Measurements from ENCODE around the gene CECR2.
A peak's percentile ranks its signal among the peaks of the same experiment; 100 is the strongest.

Gene CECR2

GRCh38 chr22:17576470-17576869, 207.2 kb downstream of the CECR2 start:
- DNase-seq (ENCODE audit: extremely low spot score) = no peak
- ChIA-PET CTCF (no interaction called here), POLR2A (no interaction called here)
- TF ChIP-seq SP1 (IDR thresholded peaks at IDR 0.05) (no peak), FOXA1 (IDR thresholded peaks at IDR 0.05) (no peak), NFRKB (IDR thresholded peaks at IDR 0.05) (no peak), PKNOX1 (IDR thresholded peaks at IDR 0.05) (no peak), CTBP1 (IDR thresholded peaks at IDR 0.05; ENCODE audit: borderline replicate concordance) (no peak), HDGF (IDR thresholded peaks at IDR 0.05; ENCODE audit: borderline replicate concordance) (no peak), BHLHE40 (IDR thresholded peaks at IDR 0.05; ENCODE audit: borderline replicate concordance) (no peak), SUZ12 (IDR thresholded peaks at IDR 0.05) (no peak)

- no peak for DNase-seq (ENCODE audit: extremely low spot score)
- TF ChIP-seq LEF1 (IDR thresholded peaks at IDR 0.05; ENCODE audit: borderline replicate concordance) (no peak), ZNF384 (IDR thresholded peaks at IDR 0.05) (no peak), BHLHE40 (IDR thresholded peaks at IDR 0.05; ENCODE audit: borderline replicate concordance) (no peak), FOXA1 (IDR thresholded peaks at IDR 0.05) (no peak), L3MBTL2 (conservative IDR thresholded peaks at IDR 0.05) (no peak)
- POLR2A ChIA-PET = no interaction called here
- CTCF ChIA-PET = interaction anchor here (0.6 kb wide), 1 partner anchor 407 kb away, joined by 3 read pairs; no protein-coding TSS in a partner anchor
Observed at GRCh38 chr22:17578136-17578754, 209.0 kb downstream of the CECR2 start.

- ChIA-PET CTCF (no interaction called here), POLR2A (no interaction called here)
- TF ChIP-seq BHLHE40 (IDR thresholded peaks at IDR 0.05; ENCODE audit: borderline replicate concordance) = no peak
- no peak for TF ChIP-seq CTBP1 (IDR thresholded peaks at IDR 0.05; ENCODE audit: borderline replicate concordance)
- no peak for TF ChIP-seq FOXK2 (IDR thresholded peaks at IDR 0.05)
- no peak for DNase-seq (ENCODE audit: extremely low spot score)
Observed at GRCh38 chr22:17579535-17579981, 210.3 kb downstream of the CECR2 start.

GRCh38 chr22:17580441-17581031, 211.3 kb downstream of the CECR2 start:
- ChIA-PET CTCF (no interaction called here), POLR2A (no interaction called here)
- TF ChIP-seq TARDBP (IDR thresholded peaks at IDR 0.05) (no peak), FOXK2 (IDR thresholded peaks at IDR 0.05) (no peak), LEF1 (IDR thresholded peaks at IDR 0.05; ENCODE audit: borderline replicate concordance) (no peak), BHLHE40 (IDR thresholded peaks at IDR 0.05; ENCODE audit: borderline replicate concordance) (no peak), CTBP1 (IDR thresholded peaks at IDR 0.05; ENCODE audit: borderline replicate concordance) (no peak), FOXA1 (IDR thresholded peaks at IDR 0.05) (no peak), NFRKB (IDR thresholded peaks at IDR 0.05) (no peak)
- DNase-seq (ENCODE audit: extremely low spot score) = peak; percentile 45

GRCh38 chr22:17581056-17581455, 211.8 kb downstream of the CECR2 start:
- no peak for DNase-seq (ENCODE audit: extremely low spot score)
- no peak for TF ChIP-seq PKNOX1 (IDR thresholded peaks at IDR 0.05)
- POLR2A ChIA-PET = no interaction called here
- CTCF ChIA-PET = interaction anchor here (0.6 kb wide), 1 partner anchor 409 kb away, joined by 3 read pairs; no protein-coding TSS in a partner anchor

- CTCF ChIA-PET = interaction anchor here (0.6 kb wide), 1 partner anchor 410 kb away, joined by 3 read pairs; no protein-coding TSS in a partner anchor
- no peak for TF ChIP-seq PKNOX1 (IDR thresholded peaks at IDR 0.05)
- no peak for TF ChIP-seq CTBP1 (IDR thresholded peaks at IDR 0.05; ENCODE audit: borderline replicate concordance)
- TF ChIP-seq HDGF (IDR thresholded peaks at IDR 0.05; ENCODE audit: borderline replicate concordance) = no peak
- TF ChIP-seq ZNF384 (IDR thresholded peaks at IDR 0.05) = no peak
- TF ChIP-seq NFRKB (IDR thresholded peaks at IDR 0.05) = no peak
- TF ChIP-seq FOXM1 (IDR thresholded peaks at IDR 0.05; ENCODE audit: borderline replicate concordance) = no peak
- no peak for TF ChIP-seq FOXA1 (IDR thresholded peaks at IDR 0.05)
- no peak for TF ChIP-seq SP1 (IDR thresholded peaks at IDR 0.05)
- TF ChIP-seq SUZ12 (IDR thresholded peaks at IDR 0.05) = no peak
- TF ChIP-seq BHLHE40 (IDR thresholded peaks at IDR 0.05; ENCODE audit: borderline replicate concordance) = no peak
- TF ChIP-seq ARNT (IDR thresholded peaks at IDR 0.05) = no peak
- TF ChIP-seq L3MBTL2 (conservative IDR thresholded peaks at IDR 0.05) = no peak
- no peak for TF ChIP-seq TARDBP (IDR thresholded peaks at IDR 0.05)
- no peak for TF ChIP-seq FOXK2 (IDR thresholded peaks at IDR 0.05)
- TF ChIP-seq LEF1 (IDR thresholded peaks at IDR 0.05; ENCODE audit: borderline replicate concordance) = no peak
- TF ChIP-seq ELF4 (IDR thresholded peaks at IDR 0.05) = no peak
- POLR2A ChIA-PET = no interaction called here
- DNase-seq (ENCODE audit: extremely low spot score) = no peak
Observed at GRCh38 chr22:17581631-17582030, 212.4 kb downstream of the CECR2 start.

GRCh38 chr22:17583151-17583550, 213.9 kb downstream of the CECR2 start:
- no peak for TF ChIP-seq NFRKB (IDR thresholded peaks at IDR 0.05)
- no peak for TF ChIP-seq ZNF384 (IDR thresholded peaks at IDR 0.05)
- TF ChIP-seq SP1 (IDR thresholded peaks at IDR 0.05) = no peak
- TF ChIP-seq FOXA1 (IDR thresholded peaks at IDR 0.05) = no peak
- no peak for TF ChIP-seq HDGF (IDR thresholded peaks at IDR 0.05; ENCODE audit: borderline replicate concordance)
- no peak for TF ChIP-seq SUZ12 (IDR thresholded peaks at IDR 0.05)
- no peak for TF ChIP-seq TARDBP (IDR thresholded peaks at IDR 0.05)
- no peak for TF ChIP-seq ARNT (IDR thresholded peaks at IDR 0.05)
- TF ChIP-seq FOXM1 (IDR thresholded peaks at IDR 0.05; ENCODE audit: borderline replicate concordance) = no peak
- TF ChIP-seq ELF4 (IDR thresholded peaks at IDR 0.05) = no peak
- no peak for TF ChIP-seq FOXK2 (IDR thresholded peaks at IDR 0.05)
- TF ChIP-seq L3MBTL2 (conservative IDR thresholded peaks at IDR 0.05) = no peak
- TF ChIP-seq PKNOX1 (IDR thresholded peaks at IDR 0.05) = no peak
- TF ChIP-seq CTBP1 (IDR thresholded peaks at IDR 0.05; ENCODE audit: borderline replicate concordance) = no peak
- TF ChIP-seq LEF1 (IDR thresholded peaks at IDR 0.05; ENCODE audit: borderline replicate concordance) = no peak
- no peak for TF ChIP-seq BHLHE40 (IDR thresholded peaks at IDR 0.05; ENCODE audit: borderline replicate concordance)
- DNase-seq (ENCODE audit: extremely low spot score) = no peak
- CTCF ChIA-PET = interaction anchor here (0.9 kb wide), 1 partner anchor 12 kb away, joined by 4 read pairs; no protein-coding TSS in a partner anchor

More at GRCh38 chr22:17583151-17583550, 213.9 kb downstream of the CECR2 start:
- POLR2A ChIA-PET = no interaction called here
